Lower leg skin (tissue), 4 donors: ENCODE data around the gene MATN4. TPM values are rescaled to one million over a fixed set of nuclear protein-coding genes. Genes with fewer than 3 reads are reported as not detected.

Experiments
- DNase-seq, 2 donors: peaks; one replicate each; pipeline ENCODE4 v3.0.0-alpha.2; 2019; ENCODE audit warnings: low spot score in 2 of 2
- H3K4me3 ChIP-seq: fragments of 200-600 bp; sonication (generic); 2 replicates; pipeline ENCODE4 v1.5.1; 2017; ENCODE audit warnings: mild to moderate bottlenecking, low read depth; ENCODE audit not compliant: poor library complexity, severe bottlenecking
- CTCF ChIP-seq, 3 donors: fragments of 450-650 bp; IDR thresholded peaks; one replicate each; pipeline ENCODE4 v1.5.1; 2016; ENCODE audit warnings: antibody characterized with exemption in 3 of 3, mild to moderate bottlenecking in 3 of 3, moderate library complexity in 2 of 3
- POLR2A ChIP-seq, 2 donors: fragments of 450-650 bp; IDR thresholded peaks; one replicate each; pipeline ENCODE4 v1.6.1; 2016 to 2017; ENCODE audit warnings: antibody characterized with exemption in 2 of 2, mild to moderate bottlenecking in 1 of 2, moderate library complexity in 1 of 2
- WGBS, 2 donors: methylation state at CpG; one replicate each; pipeline ENCODE4 v1.1.5; 2018; 5-methylcytosine and 5-hydroxymethylcytosine counted together
- intact Hi-C: fragments of 100-400 bp; cut with DNase I; formaldehyde crosslinking; loops from one replicate; pipeline ENCODE4 v1.15.0; 2023; ENCODE audit warnings: low total_unique reads
- total RNA-seq, 4 donors: library from RNA; depleted of rRNA; stranded (reverse); fragments of >200 nt; gene quantifications; one replicate each; pipeline ENCODE4 v1.1.0, GENCODE V29; 2016

MATN4 gene
- total RNA-seq, 4 donors from 2014 or later, result 0.61 to 4.5 (median 1.8) TPM

- intact Hi-C loops, result no loop called here
- no peak for DNase-seq
- WGBS, 2 donors, result 93 to 95% methylated on average over 5 of the region's 5 CpGs
- H3K4me3 ChIP-seq, result no peak overlapping the region
- TF ChIP-seq CTCF (IDR thresholded peaks at IDR 0.05) (no peak), POLR2A (IDR thresholded peaks at IDR 0.05) (no peak)
These were observed 19.2 kb downstream of the MATN4 start for GRCh38 chr20:45288860-45289259.

- intact Hi-C loops, result no loop called here
- TF ChIP-seq POLR2A (IDR thresholded peaks at IDR 0.05) (no peak), CTCF (IDR thresholded peaks at IDR 0.05) (no peak)
- no peak for DNase-seq
- WGBS, 2 donors, result 80 to 85% methylated on average over 4 of the region's 4 CpGs
- no peak overlapping the region for H3K4me3 ChIP-seq
These were observed 19.7 kb downstream of the MATN4 start for GRCh38 chr20:45288376-45288775.

- WGBS, 2 donors, result 20 to 25% methylated on average over 4 of the region's 4 CpGs
- H3K4me3 ChIP-seq, result no peak overlapping the region
- no peak for TF ChIP-seq POLR2A (IDR thresholded peaks at IDR 0.05)
- TF ChIP-seq CTCF (IDR thresholded peaks at IDR 0.05), result no peak
- intact Hi-C loops, result no loop called here
- no peak for DNase-seq
These were observed 24.5 kb downstream of the MATN4 start for GRCh38 chr20:45283551-45284057.

GRCh38 chr20:45282700-45283550, 25.2 kb downstream of the MATN4 start:
- intact Hi-C loops, result no loop called here
- WGBS, 2 donors, result 51 to 59% methylated on average over 7 of the region's 7 CpGs
- peak in 1 of 3 donors; percentile 21 for TF ChIP-seq CTCF (IDR thresholded peaks at IDR 0.05)
- TF ChIP-seq POLR2A (IDR thresholded peaks at IDR 0.05), result no peak
- DNase-seq, result no peak
- H3K4me3 ChIP-seq, result no peak overlapping the region

- H3K4me3 ChIP-seq, result no peak overlapping the region
- intact Hi-C loops, result no loop called here
- 16 to 43% methylated on average over 1 of the region's 1 CpG for WGBS, 2 donors
- DNase-seq, result no peak
- TF ChIP-seq POLR2A (IDR thresholded peaks at IDR 0.05) (no peak), CTCF (IDR thresholded peaks at IDR 0.05) (no peak)
These were observed 28.1 kb downstream of the MATN4 start for GRCh38 chr20:45279992-45280391.
